AG04449 (cell line): ENCODE data around the gene IQSEC1.

Experiments used
- CTCF ChIA-PET: fragments of 350-600 bp; formaldehyde crosslinking; extraction: SDS; loops from one replicate; lab custom pipeline; 2021; ENCODE audit warnings: antibody characterized with exemption; lab: Yijun Ruan, JAX
- POLR2A ChIA-PET: fragments of 400-600, 350-600 bp; formaldehyde crosslinking; extraction: SDS; loops from one replicate; lab custom pipeline; 2020; ENCODE audit warnings: antibody characterized with exemption, inconsistent platforms; lab: Yijun Ruan, JAX
- DNase-seq: peaks from one replicate; pipeline ENCODE4 v3.0.0-alpha.2; 2010; ENCODE audit warnings: low read depth, low spot score
- H3K4me3 ChIP-seq: 2 replicates; pipeline ENCODE4 v1.5.1; 2011; ENCODE audit warnings: low read depth, mild to moderate bottlenecking, control low read depth, low read length
- TF ChIP-seq, protein P1 (sequence below): IDR thresholded peaks from one replicate; pipeline ENCODE4 v1.5.1; 2011; ENCODE audit warnings: mild to moderate bottlenecking, moderate library complexity, low read length, control low read depth, inconsistent platforms; ENCODE audit not compliant: insufficient read depth; ENCODE audit errors: missing control alignments

Gene IQSEC1

DNA sequence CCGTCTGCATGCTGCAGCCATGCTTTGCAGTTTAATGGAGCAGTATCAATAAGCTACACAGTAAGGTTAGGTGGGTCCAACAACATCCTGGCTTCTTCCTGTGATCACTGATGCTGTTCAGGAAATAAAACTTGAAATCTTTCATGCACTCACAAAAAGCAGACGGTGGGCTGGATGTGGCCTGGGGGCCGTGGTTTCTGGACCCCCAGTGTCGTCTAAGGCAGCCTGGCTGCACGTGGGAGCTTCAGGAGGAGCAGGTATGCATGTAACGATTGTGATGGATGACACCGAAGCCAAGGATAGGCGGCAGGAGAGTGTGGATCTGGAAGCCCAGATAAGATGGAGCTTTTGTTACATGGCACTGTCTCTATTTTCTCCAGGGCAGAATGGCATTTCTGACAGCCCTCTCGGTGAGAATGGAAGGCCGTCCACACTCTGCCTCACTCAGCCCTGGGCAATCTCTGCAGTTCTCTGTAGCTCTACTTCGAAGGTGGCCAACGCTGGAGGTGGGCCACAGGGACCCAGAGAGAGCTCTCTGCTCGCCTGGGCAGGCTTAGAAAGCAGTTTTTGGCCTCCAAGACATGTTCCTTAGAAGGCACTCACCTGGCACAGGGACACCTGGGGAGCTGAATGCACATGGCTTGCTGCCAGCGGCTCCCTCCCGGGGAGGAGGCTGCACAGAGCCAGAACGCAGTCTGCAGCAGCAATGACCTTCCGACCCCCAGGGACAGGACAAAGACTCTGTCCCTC, 46.4 kb upstream of the IQSEC1 start:
- H3K4me3 ChIP-seq: no peak overlapping the region
- TF ChIP-seq, protein P1, sequence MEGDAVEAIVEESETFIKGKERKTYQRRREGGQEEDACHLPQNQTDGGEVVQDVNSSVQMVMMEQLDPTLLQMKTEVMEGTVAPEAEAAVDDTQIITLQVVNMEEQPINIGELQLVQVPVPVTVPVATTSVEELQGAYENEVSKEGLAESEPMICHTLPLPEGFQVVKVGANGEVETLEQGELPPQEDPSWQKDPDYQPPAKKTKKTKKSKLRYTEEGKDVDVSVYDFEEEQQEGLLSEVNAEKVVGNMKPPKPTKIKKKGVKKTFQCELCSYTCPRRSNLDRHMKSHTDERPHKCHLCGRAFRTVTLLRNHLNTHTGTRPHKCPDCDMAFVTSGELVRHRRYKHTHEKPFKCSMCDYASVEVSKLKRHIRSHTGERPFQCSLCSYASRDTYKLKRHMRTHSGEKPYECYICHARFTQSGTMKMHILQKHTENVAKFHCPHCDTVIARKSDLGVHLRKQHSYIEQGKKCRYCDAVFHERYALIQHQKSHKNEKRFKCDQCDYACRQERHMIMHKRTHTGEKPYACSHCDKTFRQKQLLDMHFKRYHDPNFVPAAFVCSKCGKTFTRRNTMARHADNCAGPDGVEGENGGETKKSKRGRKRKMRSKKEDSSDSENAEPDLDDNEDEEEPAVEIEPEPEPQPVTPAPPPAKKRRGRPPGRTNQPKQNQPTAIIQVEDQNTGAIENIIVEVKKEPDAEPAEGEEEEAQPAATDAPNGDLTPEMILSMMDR: no peak
- POLR2A ChIA-PET: no interaction called here
- CTCF ChIA-PET: interaction anchor here (1.2 to 1.4 kb wide), 2 partner anchors 28 to 78 kb away, joined by 3 read pairs; no protein-coding TSS in a partner anchor
- DNase-seq: no peak

DNA sequence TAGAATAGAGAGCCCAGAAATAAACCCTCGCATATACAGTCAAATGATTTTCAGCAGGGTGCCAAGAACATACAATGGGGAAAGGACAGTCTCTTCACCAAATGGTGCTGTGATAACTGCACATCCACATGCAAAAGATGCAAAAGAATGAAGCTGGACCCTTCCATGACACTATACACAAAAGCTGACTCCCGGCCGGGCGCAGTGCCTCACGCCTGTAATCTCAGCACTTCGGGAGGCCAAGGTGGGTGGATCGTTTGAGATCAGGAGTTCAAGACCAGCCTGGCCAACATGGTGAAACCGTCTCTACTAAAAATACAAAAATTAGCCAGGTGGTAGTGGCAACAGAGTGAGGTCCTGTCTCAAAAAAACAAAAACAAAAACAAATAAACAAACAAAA, 43.2 kb upstream of the IQSEC1 start:
- H3K4me3 ChIP-seq: no peak overlapping the region
- TF ChIP-seq, protein P1: no peak
- no peak for DNase-seq
- CTCF ChIA-PET: no interaction called here
- POLR2A ChIA-PET: no interaction called here

DNA sequence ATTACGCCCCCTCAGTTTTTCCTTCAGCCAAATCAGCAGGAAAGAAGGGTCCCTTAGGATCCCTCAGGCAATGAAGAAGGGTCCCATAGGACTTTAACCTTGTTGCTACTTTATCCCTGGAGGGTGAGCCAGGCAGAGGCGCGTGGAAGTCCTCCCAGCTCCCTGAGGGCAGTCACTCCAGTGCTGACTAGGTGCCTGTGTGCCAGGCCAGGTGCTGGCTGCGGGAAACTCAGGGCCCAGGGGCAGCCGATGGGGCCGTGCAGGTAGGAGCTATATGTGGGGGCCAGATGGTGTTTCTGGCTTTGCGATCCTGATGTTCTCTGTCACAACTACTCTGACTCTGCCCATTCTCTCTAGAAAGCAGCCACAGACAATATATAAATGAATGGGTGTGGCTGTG, 42.8 kb upstream of the IQSEC1 start:
- TF ChIP-seq, protein P1: no peak
- ChIA-PET POLR2A (no interaction called here), CTCF (no interaction called here)
- no peak overlapping the region for H3K4me3 ChIP-seq
- DNase-seq: no peak

DNA sequence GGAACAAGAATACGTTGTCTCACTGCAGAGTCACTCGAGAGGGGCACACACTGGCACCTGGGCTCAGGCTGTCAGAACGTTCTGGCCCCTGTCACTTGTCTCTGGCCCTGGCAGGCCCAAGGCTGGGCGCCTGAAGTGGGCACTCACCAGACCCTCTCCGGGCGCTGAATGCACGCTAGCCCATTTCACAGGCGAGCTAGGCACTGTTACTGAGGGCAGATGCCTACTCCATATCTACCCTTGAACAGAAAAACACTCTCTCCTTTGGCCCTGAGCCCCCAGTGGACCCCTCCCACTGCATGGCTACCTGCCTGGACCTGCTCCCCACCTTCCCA, 42.3 kb upstream of the IQSEC1 start:
- TF ChIP-seq, protein P1: no peak
- POLR2A ChIA-PET: no interaction called here
- CTCF ChIA-PET: no interaction called here
- no peak for DNase-seq
- H3K4me3 ChIP-seq: no peak overlapping the region

DNA sequence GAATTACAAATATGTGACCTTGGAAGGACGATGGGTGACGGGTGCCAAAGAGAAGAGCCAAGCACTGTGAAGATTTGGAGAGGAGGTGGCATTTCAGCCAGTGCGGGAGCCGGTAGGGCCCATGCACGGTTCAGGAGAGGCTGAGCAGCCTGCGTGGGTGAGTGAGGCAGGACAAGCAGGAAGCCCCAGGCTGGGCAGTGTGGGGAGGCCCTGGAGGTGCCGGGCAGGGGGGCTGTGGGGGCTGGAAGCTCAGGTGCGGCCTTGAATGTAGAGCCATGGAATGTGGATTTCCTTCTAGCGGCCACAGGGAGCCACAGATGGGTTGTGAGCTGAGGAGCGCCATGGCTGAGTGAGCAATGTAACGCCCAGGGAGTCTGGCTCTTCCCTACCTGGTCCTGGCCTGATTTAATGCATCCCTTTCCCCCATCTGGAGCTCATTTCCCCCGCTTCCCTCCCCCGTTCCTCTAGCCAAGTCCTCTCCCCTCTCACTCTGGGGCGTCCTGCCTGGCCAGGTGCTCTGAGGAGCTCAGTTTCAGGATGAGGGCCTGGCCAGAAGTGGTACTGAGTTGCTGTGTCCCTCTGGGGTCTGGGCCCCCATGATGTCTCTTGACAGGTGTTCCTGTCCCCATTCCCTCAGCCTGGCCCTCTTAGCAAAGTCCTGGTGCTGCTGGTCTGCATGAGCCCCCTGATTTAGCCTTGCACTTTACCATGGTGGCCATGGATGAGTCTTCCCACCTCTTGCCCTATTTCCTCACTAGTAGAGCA, 41.8 kb upstream of the IQSEC1 start:
- no peak for DNase-seq
- TF ChIP-seq, protein P1: no peak
- ChIA-PET POLR2A (no interaction called here), CTCF (no interaction called here)
- H3K4me3 ChIP-seq: no peak overlapping the region
